ENCODE data around the gene PIGZ.

- TF ChIP-seq CTCF (IDR thresholded peaks at IDR 0.05) (no peak), EZH2 (IDR thresholded peaks at IDR 0.05) (no peak)
These were observed 20.7 kb downstream of the PIGZ start for GRCh38 chr3:196947860-196948441.
